Measurements from ENCODE around the gene DHODH.
A peak's percentile ranks its signal among the peaks of the same experiment; 100 is the strongest.
"Not testable (repeated sequence)": the region's sequence is repeated elsewhere in the genome, so short reads cannot be mapped to it uniquely, and the experiment has no call there.

The DHODH gene

GRCh38 chr16:72054254-72054847 lies 45.8 kb downstream of the DHODH start, which contains the start of gene HP:
Gene HP (plus strand): TSS chr16:72054505. CDS start chr16:72054653, 148 bp downstream.
- not testable (repeated sequence) for DNase-seq

- no peak for DNase-seq
These were observed 47.4 kb downstream of the DHODH start for GRCh38 chr16:72055911-72056310.

GRCh38 chr16:72057313-72057712 lies 48.8 kb downstream of the DHODH start:
- DNase-seq: not testable (repeated sequence)

GRCh38 chr16:72059060-72059459 lies 50.5 kb downstream of the DHODH start:
- not testable (repeated sequence) for DNase-seq

- no peak for DNase-seq
These were observed 51.9 kb downstream of the DHODH start for GRCh38 chr16:72060405-72060804.

GRCh38 chr16:72061564-72061963 lies 53.0 kb downstream of the DHODH start:
- DNase-seq: no peak

- DNase-seq: no peak
These were observed 55.9 kb downstream of the DHODH start for GRCh38 chr16:72064361-72064894.

GRCh38 chr16:72066747-72067146 lies 58.2 kb downstream of the DHODH start:
- DNase-seq: peak in 3 of 14 donors; percentile 3 to 33 (median 17)

GRCh38 chr16:72068930-72069329 lies 60.4 kb downstream of the DHODH start:
- DNase-seq: no peak

GRCh38 chr16:72072514-72073342 lies 64.2 kb downstream of the DHODH start:
- peak in 6 of 14 donors; percentile 8 to 42 (median 16) for DNase-seq

GRCh38 chr16:72073560-72074230 lies 65.2 kb downstream of the DHODH start:
- DNase-seq: peak in 12 of 14 donors; percentile 24 to 81 (median 45)

- DNase-seq: not testable (repeated sequence)
These were observed 66.5 kb downstream of the DHODH start for GRCh38 chr16:72075067-72075466.
